ENCODE measurements around the gene TRIM71. TPM values are rescaled to one million over a fixed set of nuclear protein-coding genes. Genes with fewer than 3 reads are reported as not detected.
A peak's percentile ranks its signal among the peaks of the same experiment; 100 is the strongest.

TRIM71 gene
- total and polyA plus RNA-seq, 2 of the 13 experiments (the other 11 are each of a cell fraction or from before 2014, with no cell fraction given) = 21.7 to 76.9 TPM

- TF ChIP-seq, protein P1, sequence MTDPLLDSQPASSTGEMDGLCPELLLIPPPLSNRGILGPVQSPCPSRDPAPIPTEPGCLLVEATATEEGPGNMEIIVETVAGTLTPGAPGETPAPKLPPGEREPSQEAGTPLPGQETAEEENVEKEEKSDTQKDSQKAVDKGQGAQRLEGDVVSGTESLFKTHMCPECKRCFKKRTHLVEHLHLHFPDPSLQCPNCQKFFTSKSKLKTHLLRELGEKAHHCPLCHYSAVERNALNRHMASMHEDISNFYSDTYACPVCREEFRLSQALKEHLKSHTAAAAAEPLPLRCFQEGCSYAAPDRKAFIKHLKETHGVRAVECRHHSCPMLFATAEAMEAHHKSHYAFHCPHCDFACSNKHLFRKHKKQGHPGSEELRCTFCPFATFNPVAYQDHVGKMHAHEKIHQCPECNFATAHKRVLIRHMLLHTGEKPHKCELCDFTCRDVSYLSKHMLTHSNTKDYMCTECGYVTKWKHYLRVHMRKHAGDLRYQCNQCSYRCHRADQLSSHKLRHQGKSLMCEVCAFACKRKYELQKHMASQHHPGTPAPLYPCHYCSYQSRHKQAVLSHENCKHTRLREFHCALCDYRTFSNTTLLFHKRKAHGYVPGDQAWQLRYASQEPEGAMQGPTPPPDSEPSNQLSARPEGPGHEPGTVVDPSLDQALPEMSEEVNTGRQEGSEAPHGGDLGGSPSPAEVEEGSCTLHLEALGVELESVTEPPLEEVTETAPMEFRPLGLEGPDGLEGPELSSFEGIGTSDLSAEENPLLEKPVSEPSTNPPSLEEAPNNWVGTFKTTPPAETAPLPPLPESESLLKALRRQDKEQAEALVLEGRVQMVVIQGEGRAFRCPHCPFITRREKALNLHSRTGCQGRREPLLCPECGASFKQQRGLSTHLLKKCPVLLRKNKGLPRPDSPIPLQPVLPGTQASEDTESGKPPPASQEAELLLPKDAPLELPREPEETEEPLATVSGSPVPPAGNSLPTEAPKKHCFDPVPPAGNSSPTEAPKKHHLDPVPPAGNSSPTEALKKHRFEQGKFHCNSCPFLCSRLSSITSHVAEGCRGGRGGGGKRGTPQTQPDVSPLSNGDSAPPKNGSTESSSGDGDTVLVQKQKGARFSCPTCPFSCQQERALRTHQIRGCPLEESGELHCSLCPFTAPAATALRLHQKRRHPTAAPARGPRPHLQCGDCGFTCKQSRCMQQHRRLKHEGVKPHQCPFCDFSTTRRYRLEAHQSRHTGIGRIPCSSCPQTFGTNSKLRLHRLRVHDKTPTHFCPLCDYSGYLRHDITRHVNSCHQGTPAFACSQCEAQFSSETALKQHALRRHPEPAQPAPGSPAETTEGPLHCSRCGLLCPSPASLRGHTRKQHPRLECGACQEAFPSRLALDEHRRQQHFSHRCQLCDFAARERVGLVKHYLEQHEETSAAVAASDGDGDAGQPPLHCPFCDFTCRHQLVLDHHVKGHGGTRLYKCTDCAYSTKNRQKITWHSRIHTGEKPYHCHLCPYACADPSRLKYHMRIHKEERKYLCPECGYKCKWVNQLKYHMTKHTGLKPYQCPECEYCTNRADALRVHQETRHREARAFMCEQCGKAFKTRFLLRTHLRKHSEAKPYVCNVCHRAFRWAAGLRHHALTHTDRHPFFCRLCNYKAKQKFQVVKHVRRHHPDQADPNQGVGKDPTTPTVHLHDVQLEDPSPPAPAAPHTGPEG (CRISPR knock-in tag; IDR thresholded peaks at IDR 0.05) = no peak
- peak; percentile 40; the same call in 1 of the 2 replicates for TF ChIP-seq JUNB (CRISPR knock-in tag; IDR thresholded peaks at IDR 0.05; ENCODE audit: borderline replicate concordance)
- peak; percentile 61; the same call in 1 of the 2 replicates for TF ChIP-seq NFIC (IDR thresholded peaks at IDR 0.05; ENCODE audit: low read length)
- TF ChIP-seq, protein P2, sequence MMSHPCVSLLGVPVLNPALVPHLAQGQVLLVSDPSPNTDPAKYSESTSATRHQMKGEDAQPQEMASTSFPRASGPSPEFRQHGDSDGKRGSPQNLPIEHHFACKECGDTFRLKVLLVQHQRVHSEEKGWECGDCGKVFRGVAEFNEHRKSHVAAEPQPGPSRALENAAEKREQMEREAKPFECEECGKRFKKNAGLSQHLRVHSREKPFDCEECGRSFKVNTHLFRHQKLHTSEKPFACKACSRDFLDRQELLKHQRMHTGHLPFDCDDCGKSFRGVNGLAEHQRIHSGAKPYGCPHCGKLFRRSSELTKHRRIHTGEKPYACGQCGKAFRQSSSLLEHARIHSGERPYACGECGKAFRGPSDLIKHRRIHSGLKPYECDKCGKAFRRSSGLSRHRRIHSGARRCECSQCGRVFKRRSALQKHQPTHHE (CRISPR knock-in tag; IDR thresholded peaks at IDR 0.05; ENCODE audit: borderline replicate concordance) = peak; percentile 61; the same call in 1 of the 2 replicates
- TF ChIP-seq ARID4A (CRISPR knock-in tag; IDR thresholded peaks at IDR 0.05; ENCODE audit: borderline replicate concordance) = peak; percentile 72; the same call in 1 of the 2 replicates
- 0 out of 2 replicates have a peak, but pooled peaks have one; percentile 11 for TF ChIP-seq ZNF263 (CRISPR knock-in tag; IDR thresholded peaks at IDR 0.05)
- TF ChIP-seq PRDM15 (CRISPR knock-in tag; IDR thresholded peaks at IDR 0.05) = peak; percentile 40; the same call in 1 of the 2 replicates
- no peak for TF ChIP-seq ISX (CRISPR knock-in tag; conservative IDR thresholded peaks at IDR 0.05)
- peak; percentile 44; the same call in 1 of the 2 replicates for TF ChIP-seq SP5 (CRISPR knock-in tag; IDR thresholded peaks at IDR 0.05; ENCODE audit: borderline replicate concordance, low read depth)
- TF ChIP-seq FOXO1 (CRISPR knock-in tag; IDR thresholded peaks at IDR 0.05) = peak; percentile 93
- TF ChIP-seq ZNF264 (CRISPR knock-in tag; IDR thresholded peaks at IDR 0.05) = 0 out of 2 replicates have a peak, but pooled peaks have one; percentile 59
- TF ChIP-seq NFE2L2 (IDR thresholded peaks at IDR 0.05; ENCODE audit: low read length) = peak; percentile 3; the same call in 1 of the 2 replicates
Observed at GRCh38 chr3:32794487-32795308, 23.1 kb upstream of the TRIM71 start (continued).

Data from HepG2 (cell line).